Body of pancreas (tissue), 4 donors: ENCODE measurements around the gene RGS6.

Source experiments
- POLR2A ChIP-seq, 3 donors: fragments of 450-650 bp; IDR thresholded peaks; one replicate each; pipeline ENCODE4 v1.6.1; 2016; ENCODE audit warnings: antibody characterized with exemption in 3 of 3, mild to moderate bottlenecking in 2 of 3
- TF ChIP-seq, protein P1 (sequence below), 7 experiments: fragments of 450-650 bp in 4 of 7; fragments of 200-600 bp in 3 of 7; sonication (generic) in 3 of 7; IDR thresholded peaks; one replicate each; pipeline ENCODE4 v1.5.1; 2016 to 2019; ENCODE audit warnings: antibody characterized with exemption in 7 of 7

DNA sequence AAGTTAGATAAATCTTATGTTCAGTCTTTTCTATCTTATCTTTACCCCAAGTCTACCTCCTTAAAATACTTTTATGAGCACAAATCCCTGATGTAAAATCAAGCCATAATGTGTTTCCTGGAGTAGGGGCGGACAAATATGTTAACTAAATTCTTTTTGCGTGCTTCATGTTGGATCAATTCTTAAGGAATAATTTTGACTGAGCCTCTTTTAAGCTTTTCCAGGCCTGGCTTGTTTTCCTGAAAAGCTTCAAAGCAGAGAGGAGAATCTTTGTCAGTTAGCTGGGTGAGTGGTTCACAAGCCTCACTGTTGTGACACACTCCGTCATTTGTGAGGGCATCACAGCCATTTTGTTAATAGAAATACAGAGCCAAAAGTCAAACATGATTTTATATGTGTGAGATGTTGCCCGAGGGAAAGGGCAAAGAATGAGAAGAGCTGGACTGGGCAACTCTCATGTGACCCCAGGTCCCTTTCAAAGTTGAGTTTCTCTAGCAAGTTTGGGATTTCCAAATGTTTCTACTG lies 468.9 kb downstream of the RGS6 start:
- TF ChIP-seq, protein P1, sequence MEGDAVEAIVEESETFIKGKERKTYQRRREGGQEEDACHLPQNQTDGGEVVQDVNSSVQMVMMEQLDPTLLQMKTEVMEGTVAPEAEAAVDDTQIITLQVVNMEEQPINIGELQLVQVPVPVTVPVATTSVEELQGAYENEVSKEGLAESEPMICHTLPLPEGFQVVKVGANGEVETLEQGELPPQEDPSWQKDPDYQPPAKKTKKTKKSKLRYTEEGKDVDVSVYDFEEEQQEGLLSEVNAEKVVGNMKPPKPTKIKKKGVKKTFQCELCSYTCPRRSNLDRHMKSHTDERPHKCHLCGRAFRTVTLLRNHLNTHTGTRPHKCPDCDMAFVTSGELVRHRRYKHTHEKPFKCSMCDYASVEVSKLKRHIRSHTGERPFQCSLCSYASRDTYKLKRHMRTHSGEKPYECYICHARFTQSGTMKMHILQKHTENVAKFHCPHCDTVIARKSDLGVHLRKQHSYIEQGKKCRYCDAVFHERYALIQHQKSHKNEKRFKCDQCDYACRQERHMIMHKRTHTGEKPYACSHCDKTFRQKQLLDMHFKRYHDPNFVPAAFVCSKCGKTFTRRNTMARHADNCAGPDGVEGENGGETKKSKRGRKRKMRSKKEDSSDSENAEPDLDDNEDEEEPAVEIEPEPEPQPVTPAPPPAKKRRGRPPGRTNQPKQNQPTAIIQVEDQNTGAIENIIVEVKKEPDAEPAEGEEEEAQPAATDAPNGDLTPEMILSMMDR (IDR thresholded peaks at IDR 0.05) = no peak
- TF ChIP-seq POLR2A (IDR thresholded peaks at IDR 0.05) = no peak
